Natural killer cell (primary cell): ENCODE measurements around the gene CNOT1. TPM values are rescaled to one million over a fixed set of nuclear protein-coding genes. Genes with fewer than 3 reads are reported as not detected.

Source experiments
- ATAC-seq, 3 donors: fragments of 150-1000 bp in 2 of 3; fragments of 200-7000 bp in 1 of 3; cut with Tn5 transposase; 1 replicate in 1 of 3; 2 replicates in 2 of 3; pipeline ENCODE4 v1.10.0; 2021; ENCODE audit warnings: mild to moderate bottlenecking in 2 of 3, moderate library complexity in 2 of 3
- DNase-seq, 2 donors: peaks; one replicate each; pipeline versions ENCODE4 v3.0.0 to v3.0.0-alpha.2; 2013 to 2021; ENCODE audit warnings: mixed read lengths in 1 of 2
- H3K27ac ChIP-seq: one replicate; pipeline ENCODE4 v1.5.1; 2013; ENCODE audit warnings: mild to moderate bottlenecking, low read length
- H3K27me3 ChIP-seq: one replicate; pipeline ENCODE4 v1.6.1; 2013; ENCODE audit warnings: low read length; ENCODE audit not compliant: control insufficient read depth, insufficient read depth
- H3K36me3 ChIP-seq: one replicate; pipeline ENCODE4 v1.6.1; 2013; ENCODE audit warnings: low read length; ENCODE audit not compliant: control insufficient read depth, insufficient read depth
- H3K4me1 ChIP-seq: one replicate; pipeline ENCODE4 v1.6.1; 2013; ENCODE audit warnings: low read length; ENCODE audit not compliant: control insufficient read depth, insufficient read depth
- H3K4me3 ChIP-seq: one replicate; pipeline ENCODE4 v1.5.1; 2013; ENCODE audit warnings: low read length
- H3K9me3 ChIP-seq: one replicate; pipeline ENCODE4 v1.6.1; 2013; ENCODE audit warnings: low read length; ENCODE audit not compliant: control insufficient read depth, insufficient read depth
- H3K27ac Mint-ChIP-seq, 2 donors: one replicate each; pipeline ENCODE4 v1.8.0; 2022; ENCODE audit warnings: mild to moderate bottlenecking in 2 of 2, mixed read lengths in 2 of 2, moderate library complexity in 1 of 2
- H3K27me3 Mint-ChIP-seq, 2 donors: one replicate each; pipeline ENCODE4 v1.8.0; 2022; ENCODE audit warnings: low read depth in 2 of 2, mixed read lengths in 2 of 2
- H3K36me3 Mint-ChIP-seq: one replicate; pipeline ENCODE4 v1.8.0; 2022; ENCODE audit warnings: mixed read lengths
- H3K4me1 Mint-ChIP-seq, 2 donors: one replicate each; pipeline ENCODE4 v1.8.0; 2022; ENCODE audit warnings: mixed read lengths in 2 of 2
- H3K4me3 Mint-ChIP-seq: one replicate; pipeline ENCODE4 v1.8.0; 2022; ENCODE audit warnings: mild to moderate bottlenecking, moderate library complexity, mixed read lengths
- H3K9me3 Mint-ChIP-seq, 2 donors: one replicate each; pipeline ENCODE4 v1.8.0; 2022; ENCODE audit warnings: mixed read lengths in 2 of 2
- WGBS: methylation state at CpG from one replicate; pipeline ENCODE4 v1.1.7; 2013; ENCODE audit warnings: missing lambda C conversion rate; ENCODE audit not compliant: insufficient coverage; 5-methylcytosine and 5-hydroxymethylcytosine counted together
- intact Hi-C: fragments of 100-400 bp; cut with micrococcal nuclease; formaldehyde crosslinking; loops from one replicate; pipeline ENCODE4 v1.14.2; 2022
- total RNA-seq, 4 donors: library from RNA; stranded (reverse); fragments of 120-200 nt in 1 of 4; gene quantifications; one replicate each; pipeline versions ENCODE4 v1.2.3 to v1.2.4, GENCODE V29; 2013 to 2022
- TF ChIP-seq, protein P1 (sequence below): fragments of 200-600 bp; IDR thresholded peaks from one replicate; pipeline ENCODE4 v1.8.0; 2022; ENCODE audit warnings: antibody characterized with exemption

The CNOT1 gene
- total RNA-seq, 3 donors from 2014 or later (not counting 1 experiment from before 2014, with no cell fraction given), result 242 to 275 (median 249) TPM

DNA sequence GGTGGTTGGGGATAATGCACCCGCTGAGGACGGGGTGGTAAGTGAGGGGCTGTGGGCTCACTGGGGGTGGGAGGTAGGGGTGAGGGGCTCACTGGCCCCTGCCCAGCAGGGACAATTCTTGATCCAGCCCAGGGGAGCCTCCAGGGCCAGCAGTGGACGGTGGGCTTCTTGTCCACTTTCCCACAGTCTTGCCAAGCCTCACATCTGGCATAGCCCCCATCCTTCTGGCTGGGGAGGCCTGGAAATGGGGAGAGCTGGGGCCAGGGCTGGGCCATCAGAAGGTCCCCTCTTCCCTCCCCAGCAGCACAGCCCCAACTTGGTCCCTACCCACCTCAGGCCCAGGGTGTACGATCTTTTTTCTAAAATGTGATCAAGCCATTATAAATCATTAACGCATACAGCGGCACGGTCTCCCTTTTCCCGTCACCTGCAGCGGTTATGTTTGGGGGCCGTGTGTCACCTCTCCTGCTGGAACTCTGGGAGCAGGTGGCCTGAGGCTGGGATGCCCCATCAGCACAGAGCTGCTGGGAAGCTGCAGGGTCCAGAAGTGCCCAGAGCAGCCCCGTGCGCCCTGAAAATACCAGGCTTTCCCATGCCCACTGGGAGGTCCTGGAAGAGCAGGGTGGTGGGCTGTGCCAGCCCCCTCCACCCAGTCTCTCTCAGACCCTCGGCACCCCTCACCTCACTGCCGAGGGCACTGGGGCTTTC, 121.5 kb downstream of the CNOT1 start:
- H3K36me3 Mint-ChIP-seq, result no peaks in the 10 kb centered on the region
- peaks cover 0 to 2% of the 10 kb centered on the region in 2 donors for H3K27me3 Mint-ChIP-seq
- H3K27ac ChIP-seq, result no peak overlapping the region
- H3K4me3 ChIP-seq, result no peak overlapping the region
- H3K9me3 Mint-ChIP-seq, result no peaks in the 10 kb centered on the region
- H3K4me1 ChIP-seq, result peaks cover 2% of the 10 kb centered on the region
- no peaks in the 10 kb centered on the region for H3K36me3 ChIP-seq
- H3K4me3 Mint-ChIP-seq, result no peak overlapping the region
- no peaks in the 10 kb centered on the region for H3K4me1 Mint-ChIP-seq
- ATAC-seq, result no peak
- intact Hi-C loops, result no loop called here
- TF ChIP-seq, protein P1, sequence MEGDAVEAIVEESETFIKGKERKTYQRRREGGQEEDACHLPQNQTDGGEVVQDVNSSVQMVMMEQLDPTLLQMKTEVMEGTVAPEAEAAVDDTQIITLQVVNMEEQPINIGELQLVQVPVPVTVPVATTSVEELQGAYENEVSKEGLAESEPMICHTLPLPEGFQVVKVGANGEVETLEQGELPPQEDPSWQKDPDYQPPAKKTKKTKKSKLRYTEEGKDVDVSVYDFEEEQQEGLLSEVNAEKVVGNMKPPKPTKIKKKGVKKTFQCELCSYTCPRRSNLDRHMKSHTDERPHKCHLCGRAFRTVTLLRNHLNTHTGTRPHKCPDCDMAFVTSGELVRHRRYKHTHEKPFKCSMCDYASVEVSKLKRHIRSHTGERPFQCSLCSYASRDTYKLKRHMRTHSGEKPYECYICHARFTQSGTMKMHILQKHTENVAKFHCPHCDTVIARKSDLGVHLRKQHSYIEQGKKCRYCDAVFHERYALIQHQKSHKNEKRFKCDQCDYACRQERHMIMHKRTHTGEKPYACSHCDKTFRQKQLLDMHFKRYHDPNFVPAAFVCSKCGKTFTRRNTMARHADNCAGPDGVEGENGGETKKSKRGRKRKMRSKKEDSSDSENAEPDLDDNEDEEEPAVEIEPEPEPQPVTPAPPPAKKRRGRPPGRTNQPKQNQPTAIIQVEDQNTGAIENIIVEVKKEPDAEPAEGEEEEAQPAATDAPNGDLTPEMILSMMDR, result no peak
- no peak overlapping the region for H3K27ac Mint-ChIP-seq
- DNase-seq, result no peak
- WGBS, result 90% methylated on average over 14 of the region's 14 CpGs
- no peaks in the 10 kb centered on the region for H3K27me3 ChIP-seq
- H3K9me3 ChIP-seq, result no peaks in the 10 kb centered on the region

DNA sequence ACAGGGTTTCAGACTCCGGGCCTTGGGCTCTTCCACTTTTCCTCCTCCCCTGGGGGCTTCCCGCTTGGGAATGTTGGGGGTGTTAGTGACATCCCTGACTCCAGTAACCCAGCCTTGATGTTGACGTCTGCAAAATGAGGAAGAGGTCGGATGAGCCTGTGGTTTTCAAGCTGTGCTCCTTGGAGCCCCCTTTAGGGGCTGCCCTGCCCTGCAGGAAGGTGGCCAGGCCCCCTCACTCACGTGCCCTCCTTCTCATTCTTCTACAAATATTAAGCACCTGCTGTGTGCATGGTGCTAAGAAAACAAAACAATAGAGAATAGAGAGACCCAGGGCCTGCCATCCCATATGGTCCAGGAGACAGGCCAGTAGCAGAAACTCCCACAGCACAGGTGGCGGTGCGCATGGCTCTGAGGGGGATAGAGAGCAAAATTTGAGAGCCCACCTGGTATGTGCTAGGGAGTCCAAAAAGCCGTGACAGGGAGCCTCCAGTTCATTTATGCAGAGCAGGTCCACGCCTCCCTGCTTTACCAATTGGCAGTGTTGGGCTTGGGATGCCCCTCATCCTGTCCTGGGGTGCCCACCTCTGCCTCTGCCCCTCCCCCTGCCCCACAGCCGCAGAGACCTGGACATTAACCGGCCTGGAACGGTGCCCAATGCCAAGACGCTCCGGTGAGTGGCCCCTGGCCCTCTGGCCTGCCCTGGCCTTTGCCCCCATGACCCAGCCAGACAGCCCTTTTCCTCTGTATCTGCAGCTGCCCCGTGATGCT, 122.2 kb downstream of the CNOT1 start:
- Mint-ChIP-seq H3K9me3 (no peaks in the 10 kb centered on the region), H3K4me3 (no peak overlapping the region), H3K27ac (no peak overlapping the region), H3K27me3 (peaks cover 0 to 2% of the 10 kb centered on the region in 2 donors), H3K4me1 (no peaks in the 10 kb centered on the region), H3K36me3 (no peaks in the 10 kb centered on the region)
- Histone ChIP-seq H3K27me3 (no peaks in the 10 kb centered on the region), H3K4me1 (peaks cover 2% of the 10 kb centered on the region), H3K36me3 (no peaks in the 10 kb centered on the region), H3K9me3 (no peaks in the 10 kb centered on the region), H3K27ac (no peak overlapping the region), H3K4me3 (no peak overlapping the region)
- intact Hi-C loops, result no loop called here
- ATAC-seq, result no peak
- TF ChIP-seq, protein P1, result no peak
- WGBS, result 66% methylated on average over 14 of the region's 15 CpGs
- DNase-seq, result no peak

DNA sequence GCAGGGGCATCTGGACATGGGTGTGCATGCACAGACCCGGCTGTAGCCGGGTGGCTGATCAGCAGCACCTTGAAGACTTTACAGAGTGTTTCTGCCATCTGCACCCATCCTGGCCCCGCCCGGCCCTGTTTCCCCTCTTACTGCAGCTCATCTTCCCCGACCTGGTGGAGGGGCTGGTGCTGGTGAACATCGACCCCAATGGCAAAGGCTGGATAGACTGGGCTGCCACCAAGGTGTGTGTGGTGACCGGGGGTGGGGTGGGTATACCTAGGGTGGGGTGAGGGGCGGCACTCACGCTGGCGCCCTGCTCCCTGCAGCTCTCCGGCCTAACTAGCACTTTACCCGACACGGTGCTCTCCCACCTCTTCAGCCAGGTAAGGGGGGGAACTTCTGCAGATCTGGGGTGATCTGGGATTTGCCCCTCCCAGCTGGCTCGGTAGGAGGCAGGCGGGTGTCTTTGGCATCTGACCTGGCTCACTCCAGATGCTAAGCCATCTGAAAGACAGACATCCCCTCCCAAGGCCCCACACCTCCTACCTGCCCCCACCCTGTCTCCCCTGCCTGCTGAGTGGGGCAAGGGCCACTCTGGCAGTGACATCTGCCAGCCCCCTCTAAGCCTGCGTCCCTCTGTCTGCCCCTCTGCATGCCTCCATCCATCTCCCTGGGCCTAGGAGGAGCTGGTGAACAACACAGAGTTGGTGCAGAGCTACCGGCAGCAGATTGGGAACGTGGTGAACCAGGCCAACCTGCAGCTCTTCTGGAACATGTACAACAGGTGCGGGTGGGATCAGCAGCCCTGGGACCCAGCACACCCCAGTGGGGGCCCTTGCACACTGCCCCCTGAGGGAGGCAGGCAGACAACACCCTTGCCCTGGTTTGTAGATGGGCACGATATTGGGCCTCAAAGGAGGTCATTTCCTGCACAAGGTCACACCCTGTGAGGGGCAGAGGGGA, 123.1 kb downstream of the CNOT1 start:
- DNase-seq, result no peak

More for the DNA sequence above, 123.1 kb downstream of the CNOT1 start:
- Mint-ChIP-seq H3K4me1 (peaks cover 0 to 2% of the 10 kb centered on the region in 2 donors), H3K4me3 (no peak overlapping the region), H3K36me3 (no peaks in the 10 kb centered on the region), H3K9me3 (no peaks in the 10 kb centered on the region), H3K27ac (no peak overlapping the region), H3K27me3 (peaks cover 2 to 9% of the 10 kb centered on the region in 2 donors)
- WGBS, result 81% methylated on average over 20 of the region's 20 CpGs
- Histone ChIP-seq H3K27ac (no peak overlapping the region), H3K4me1 (peaks cover 7% of the 10 kb centered on the region), H3K4me3 (no peak overlapping the region), H3K27me3 (peaks cover under 1% of the 10 kb centered on the region), H3K36me3 (no peaks in the 10 kb centered on the region), H3K9me3 (no peaks in the 10 kb centered on the region)
- ATAC-seq, result no peak
- intact Hi-C loops, result no loop called here
- TF ChIP-seq, protein P1, result no peak
